ENCODE results near the gene TBC1D5. TPM values are rescaled to one million over a fixed set of nuclear protein-coding genes. Genes with fewer than 3 reads are reported as not detected.

TBC1D5 gene
- total RNA-seq, 1 donor from 2014 or later, result 108 TPM

DNA sequence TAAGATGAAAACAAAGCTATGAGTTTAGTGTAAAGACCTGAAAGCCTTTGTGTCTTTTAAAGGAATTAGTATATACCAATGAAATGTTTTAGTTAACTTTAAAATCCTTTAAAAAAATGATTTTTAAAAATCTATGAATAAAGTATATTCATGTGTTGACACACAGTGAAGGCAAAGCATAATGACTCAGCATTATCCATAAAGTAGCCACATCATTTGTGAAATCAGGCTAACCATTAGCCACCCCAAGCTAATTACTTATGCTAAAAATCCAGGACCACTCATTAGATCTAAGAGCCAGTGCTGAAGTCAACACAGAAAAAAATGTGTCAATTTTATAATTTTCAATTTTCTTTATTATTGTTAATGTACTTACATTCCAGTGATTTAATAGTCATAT, 310.2 kb downstream of the TBC1D5 start:
- Histone ChIP-seq H3K4me1 (no peaks in the 10 kb centered on the region), H3K27me3 (no peaks in the 10 kb centered on the region), H4K20me1 (ENCODE audit: low read depth) (no peaks in the 10 kb centered on the region), H2AFZ (replicated peaks) (no peak overlapping the region), H3K9me3 (ENCODE audit: low read depth) (no peaks in the 10 kb centered on the region), H3K4me2 (no peak overlapping the region), H3K27ac (no peak overlapping the region), H3K9ac (no peak overlapping the region), H3K4me3 (no peak overlapping the region), H3K36me3 (no peaks in the 10 kb centered on the region), H3K79me2 (ENCODE audit: low read depth) (no peaks in the 10 kb centered on the region), H3F3A (ENCODE audit: low read depth) (peaks cover 5% of the 10 kb centered on the region)
- peaks cover 5% of the 10 kb centered on the region for H3K36me3 Mint-ChIP-seq
- TF ChIP-seq, protein P1, sequence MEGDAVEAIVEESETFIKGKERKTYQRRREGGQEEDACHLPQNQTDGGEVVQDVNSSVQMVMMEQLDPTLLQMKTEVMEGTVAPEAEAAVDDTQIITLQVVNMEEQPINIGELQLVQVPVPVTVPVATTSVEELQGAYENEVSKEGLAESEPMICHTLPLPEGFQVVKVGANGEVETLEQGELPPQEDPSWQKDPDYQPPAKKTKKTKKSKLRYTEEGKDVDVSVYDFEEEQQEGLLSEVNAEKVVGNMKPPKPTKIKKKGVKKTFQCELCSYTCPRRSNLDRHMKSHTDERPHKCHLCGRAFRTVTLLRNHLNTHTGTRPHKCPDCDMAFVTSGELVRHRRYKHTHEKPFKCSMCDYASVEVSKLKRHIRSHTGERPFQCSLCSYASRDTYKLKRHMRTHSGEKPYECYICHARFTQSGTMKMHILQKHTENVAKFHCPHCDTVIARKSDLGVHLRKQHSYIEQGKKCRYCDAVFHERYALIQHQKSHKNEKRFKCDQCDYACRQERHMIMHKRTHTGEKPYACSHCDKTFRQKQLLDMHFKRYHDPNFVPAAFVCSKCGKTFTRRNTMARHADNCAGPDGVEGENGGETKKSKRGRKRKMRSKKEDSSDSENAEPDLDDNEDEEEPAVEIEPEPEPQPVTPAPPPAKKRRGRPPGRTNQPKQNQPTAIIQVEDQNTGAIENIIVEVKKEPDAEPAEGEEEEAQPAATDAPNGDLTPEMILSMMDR (IDR thresholded peaks at IDR 0.05), result no peak
- no peak for TF ChIP-seq EZH2 (IDR thresholded peaks at IDR 0.05)
- no peak for TF ChIP-seq EZH2phosphoT487 (IDR thresholded peaks at IDR 0.05)
- no peaks in the 10 kb centered on the region for H3K27me3 Mint-ChIP-seq (ENCODE audit: insufficient read depth, low read depth)
- no peaks in the 10 kb centered on the region for H3K4me1 Mint-ChIP-seq
- H3K27ac Mint-ChIP-seq, result no peak overlapping the region
- DNase-seq (ENCODE audit: low spot score), result no peak
- no peaks in the 10 kb centered on the region for H3K9me3 Mint-ChIP-seq
- H3K4me3 Mint-ChIP-seq, result no peak overlapping the region

DNA sequence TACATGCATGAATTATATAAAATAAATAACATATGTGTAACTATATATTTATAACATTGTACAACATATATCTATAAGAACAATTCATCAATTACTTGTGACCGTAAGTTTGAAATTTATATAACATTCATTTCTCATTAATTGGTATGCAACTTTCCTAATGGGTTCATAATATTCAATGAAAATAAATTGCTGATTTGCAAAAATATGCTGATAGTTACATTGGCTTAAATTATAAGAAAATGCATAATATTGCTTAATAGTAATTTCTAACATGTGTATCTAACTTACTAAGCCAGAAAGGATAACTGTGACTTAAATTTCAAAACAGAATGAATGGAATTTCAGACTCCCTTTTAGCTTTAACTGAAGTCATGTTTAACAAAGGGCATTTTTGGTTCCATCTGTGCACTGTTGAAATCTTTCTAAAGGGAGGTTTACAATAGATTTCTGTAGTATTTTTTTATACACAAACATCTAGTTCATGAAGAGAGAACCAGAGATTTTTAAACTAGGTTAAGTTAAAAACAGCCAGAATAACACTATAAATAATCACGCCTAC, 310.9 kb downstream of the TBC1D5 start:
- no peak overlapping the region for H2AFZ ChIP-seq (replicated peaks)
- H3K9me3 ChIP-seq (ENCODE audit: low read depth), result no peaks in the 10 kb centered on the region
- H3K9ac ChIP-seq, result no peak overlapping the region
- Mint-ChIP-seq H3K9me3 (no peaks in the 10 kb centered on the region), H3K27me3 (ENCODE audit: insufficient read depth, low read depth) (no peaks in the 10 kb centered on the region), H3K4me1 (no peaks in the 10 kb centered on the region), H3K36me3 (peaks cover 5% of the 10 kb centered on the region), H3K4me3 (no peak overlapping the region), H3K27ac (no peak overlapping the region)
- H3K4me1 ChIP-seq, result no peaks in the 10 kb centered on the region
- no peak overlapping the region for H3K4me3 ChIP-seq
- H3K79me2 ChIP-seq (ENCODE audit: low read depth), result no peaks in the 10 kb centered on the region
- H3K27me3 ChIP-seq, result no peaks in the 10 kb centered on the region
- TF ChIP-seq EZH2 (IDR thresholded peaks at IDR 0.05) (no peak), EZH2phosphoT487 (IDR thresholded peaks at IDR 0.05) (no peak)
- TF ChIP-seq, protein P1 (IDR thresholded peaks at IDR 0.05), result no peak
- H4K20me1 ChIP-seq (ENCODE audit: low read depth), result no peaks in the 10 kb centered on the region
- no peak overlapping the region for H3K27ac ChIP-seq
- H3K36me3 ChIP-seq, result no peaks in the 10 kb centered on the region
- H3K4me2 ChIP-seq, result no peak overlapping the region
- H3F3A ChIP-seq (ENCODE audit: low read depth), result peaks cover 5% of the 10 kb centered on the region
- DNase-seq (ENCODE audit: low spot score), result no peak

DNA sequence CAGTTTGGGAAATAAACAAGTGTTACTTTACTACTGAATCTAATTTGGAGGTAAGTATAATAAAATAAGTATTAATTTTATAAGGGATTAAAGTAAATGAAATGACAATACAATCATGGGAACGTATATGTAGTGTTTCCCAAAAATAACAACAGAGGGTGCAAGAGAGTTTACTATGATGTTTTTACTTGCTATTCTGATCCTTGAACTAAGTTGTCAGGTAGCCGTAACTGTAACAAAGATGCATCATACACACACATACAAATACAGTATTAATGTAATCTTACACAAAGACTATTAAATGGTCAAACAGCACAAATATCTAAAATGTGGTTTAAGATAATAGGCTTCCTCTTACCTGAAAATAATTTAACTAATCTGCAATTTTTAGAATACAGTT, 311.4 kb downstream of the TBC1D5 start:
- no peak for DNase-seq (ENCODE audit: low spot score)
- TF ChIP-seq, protein P1 (IDR thresholded peaks at IDR 0.05), result peak; percentile 58
- TF ChIP-seq EZH2phosphoT487 (IDR thresholded peaks at IDR 0.05) (no peak), EZH2 (IDR thresholded peaks at IDR 0.05) (no peak)
- Histone ChIP-seq H3K9me3 (ENCODE audit: low read depth) (no peaks in the 10 kb centered on the region), H3K27ac (no peak overlapping the region), H3F3A (ENCODE audit: low read depth) (peaks cover 5% of the 10 kb centered on the region), H3K36me3 (no peaks in the 10 kb centered on the region), H3K79me2 (ENCODE audit: low read depth) (no peaks in the 10 kb centered on the region), H3K4me1 (no peaks in the 10 kb centered on the region), H3K9ac (no peak overlapping the region), H2AFZ (replicated peaks) (no peak overlapping the region), H3K27me3 (no peaks in the 10 kb centered on the region), H4K20me1 (ENCODE audit: low read depth) (no peaks in the 10 kb centered on the region), H3K4me3 (no peak overlapping the region), H3K4me2 (no peak overlapping the region)
- H3K9me3 Mint-ChIP-seq, result no peaks in the 10 kb centered on the region
- peaks cover 5% of the 10 kb centered on the region for H3K36me3 Mint-ChIP-seq
- H3K27me3 Mint-ChIP-seq (ENCODE audit: insufficient read depth, low read depth), result no peaks in the 10 kb centered on the region
- no peaks in the 10 kb centered on the region for H3K4me1 Mint-ChIP-seq
- H3K27ac Mint-ChIP-seq, result no peak overlapping the region
- H3K4me3 Mint-ChIP-seq, result no peak overlapping the region

Measured in neural progenitor cell (in vitro differentiated cells).